ENCODE measurements around the gene DTNBP1.

DTNBP1 gene

GRCh38 chr6:15513131-15513771, 149.6 kb downstream of the DTNBP1 start:
- no peak for DNase-seq

- DNase-seq: no peak
Observed at GRCh38 chr6:15512721-15513120, 150.1 kb downstream of the DTNBP1 start.

DNA sequence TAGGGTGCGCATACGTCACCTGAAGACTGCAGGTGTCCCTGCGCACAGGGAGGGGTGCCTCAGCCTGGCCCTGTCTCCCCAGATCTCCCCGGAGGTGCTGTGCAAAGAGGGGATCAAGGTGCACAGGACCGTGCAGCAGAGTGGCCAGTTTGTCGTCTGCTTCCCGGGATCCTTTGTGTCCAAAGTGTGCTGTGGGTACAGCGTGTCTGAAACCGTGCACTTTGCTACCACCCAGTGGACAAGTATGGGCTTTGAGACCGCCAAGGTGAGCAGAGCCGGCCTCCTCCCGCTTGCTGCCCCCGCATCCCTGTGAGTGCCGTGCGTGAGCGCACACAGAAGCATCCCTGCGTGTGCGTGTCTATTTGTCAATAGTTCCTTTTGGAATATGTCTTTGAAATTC, 150.7 kb downstream of the DTNBP1 start:
- no peak for DNase-seq

DNA sequence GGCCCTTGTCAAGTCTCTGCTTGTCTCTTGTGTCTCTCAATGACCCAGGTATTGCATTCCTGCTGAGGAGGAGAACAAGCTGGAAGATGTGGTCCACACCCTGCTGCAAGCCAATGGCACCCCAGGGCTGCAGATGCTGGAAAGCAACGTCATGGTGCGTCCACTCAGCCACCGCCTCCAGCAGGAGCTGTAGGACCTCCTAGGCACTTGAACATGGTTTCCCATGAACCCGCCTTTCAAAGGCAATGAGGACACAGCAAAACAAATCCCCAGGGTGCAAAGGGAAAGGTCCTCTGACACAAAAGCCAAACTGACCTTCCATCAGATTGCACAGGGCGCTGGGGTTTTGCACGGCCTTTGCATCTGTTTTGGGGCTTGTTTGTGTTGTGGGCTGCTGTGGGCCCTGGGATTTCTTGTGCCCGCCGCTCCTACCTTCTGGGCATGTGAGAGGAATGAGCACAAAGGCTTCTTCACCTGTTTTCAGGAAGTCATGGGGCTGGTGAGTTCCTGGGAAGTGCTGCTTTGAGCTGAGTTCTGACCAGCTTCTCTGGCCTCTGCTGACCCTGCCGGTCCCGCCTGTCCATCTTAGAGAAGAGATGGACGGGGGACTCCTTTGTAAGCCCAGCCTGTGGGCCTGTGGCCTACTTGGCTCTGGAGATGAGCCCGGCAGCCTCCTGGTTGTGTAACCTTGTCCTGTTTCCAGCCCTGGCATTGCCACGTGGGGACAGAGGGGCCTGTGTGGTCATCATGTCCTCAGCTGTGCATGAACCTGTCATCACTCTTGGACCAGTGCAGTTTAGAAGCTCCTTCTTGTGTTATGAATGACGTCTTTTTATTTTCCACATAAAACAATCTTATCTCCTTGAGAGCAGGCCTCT, 151.3 kb downstream of the DTNBP1 start:
- no peak for DNase-seq

DNA sequence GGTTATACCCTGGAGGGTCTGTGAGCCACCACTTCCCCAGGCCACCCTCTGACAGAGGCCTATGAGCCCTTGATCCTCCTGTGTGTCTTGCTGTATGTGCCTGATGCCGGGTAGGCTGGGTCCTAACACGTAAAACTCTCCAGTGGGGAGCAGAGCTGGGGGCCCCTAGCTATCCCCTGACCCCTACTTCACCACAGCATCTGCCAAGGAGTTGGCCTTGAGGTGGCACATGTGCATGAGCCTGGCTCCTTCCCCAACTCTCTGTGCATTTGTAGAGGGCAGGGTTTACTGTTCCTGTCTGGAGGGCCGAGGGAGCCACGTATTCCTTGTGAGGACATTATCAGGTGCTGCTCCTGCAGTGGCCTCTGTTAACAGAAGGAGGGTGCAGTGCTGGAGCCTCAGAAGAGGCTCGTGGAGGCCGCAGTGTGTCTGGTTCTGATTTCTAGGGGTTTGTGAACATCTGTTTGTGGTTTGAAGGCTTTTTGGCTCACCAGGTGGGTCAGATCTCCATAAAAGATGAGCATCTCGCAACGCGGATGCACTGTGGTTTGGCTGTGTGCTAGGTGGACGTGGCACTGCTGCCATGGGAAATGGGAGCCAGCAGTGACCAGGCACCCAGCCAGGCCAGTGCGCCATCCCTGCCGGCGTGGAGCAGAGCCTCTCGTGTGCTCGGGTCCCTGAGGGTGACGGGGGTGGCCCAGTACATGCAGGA, 152.1 kb downstream of the DTNBP1 start:
- DNase-seq: no peak

GRCh38 chr6:15510121-15510520, 152.7 kb downstream of the DTNBP1 start:
- no peak for DNase-seq

- no peak for DNase-seq
Observed at GRCh38 chr6:15509335-15509933, 153.4 kb downstream of the DTNBP1 start.

- DNase-seq: no peak
Observed at GRCh38 chr6:15508931-15509330, 153.9 kb downstream of the DTNBP1 start.

DNA sequence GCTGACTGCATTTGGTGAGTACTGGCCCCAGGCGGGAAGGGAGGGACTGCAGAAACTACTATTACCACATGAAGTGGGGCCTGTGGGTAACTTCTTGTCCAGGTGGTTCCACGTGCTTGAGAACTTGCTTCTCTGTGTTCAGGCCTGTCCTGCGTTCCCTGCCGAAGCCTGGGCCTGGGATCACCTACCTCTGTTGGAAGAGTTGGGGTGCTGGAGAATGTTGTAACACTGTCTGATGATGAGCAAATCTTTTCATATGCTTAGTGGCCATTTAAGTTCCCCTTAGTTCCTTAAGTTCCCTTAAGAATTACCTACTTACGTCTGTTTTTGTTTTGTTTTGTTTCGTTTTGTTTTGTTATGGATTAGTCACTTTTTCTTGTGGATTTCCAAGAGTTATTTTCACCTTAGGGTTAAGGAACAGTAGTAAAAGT, 154.4 kb downstream of the DTNBP1 start:
- no peak for DNase-seq

GRCh38 chr6:15507746-15508145, 155.1 kb downstream of the DTNBP1 start:
- DNase-seq: no peak

DNA sequence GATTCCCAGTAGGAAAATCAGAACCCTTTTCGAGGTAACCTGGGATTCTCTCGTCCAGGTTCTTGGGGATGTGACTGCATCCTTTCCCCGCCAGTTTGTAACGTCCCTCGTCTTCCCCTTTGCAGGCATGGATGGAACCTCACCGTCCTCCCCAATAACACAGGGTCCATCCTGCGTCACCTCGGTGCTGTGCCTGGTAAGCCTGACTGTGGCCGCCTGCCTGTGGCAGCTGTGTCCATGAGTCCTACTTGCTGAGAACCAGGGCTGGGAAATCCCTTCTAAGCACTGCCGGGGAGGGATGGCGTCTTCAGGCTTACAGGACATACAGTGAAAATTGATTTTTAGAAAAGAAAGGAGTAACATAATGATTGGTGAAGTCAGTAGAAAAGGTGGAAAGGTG, 155.6 kb downstream of the DTNBP1 start:
- no peak for DNase-seq

DNA sequence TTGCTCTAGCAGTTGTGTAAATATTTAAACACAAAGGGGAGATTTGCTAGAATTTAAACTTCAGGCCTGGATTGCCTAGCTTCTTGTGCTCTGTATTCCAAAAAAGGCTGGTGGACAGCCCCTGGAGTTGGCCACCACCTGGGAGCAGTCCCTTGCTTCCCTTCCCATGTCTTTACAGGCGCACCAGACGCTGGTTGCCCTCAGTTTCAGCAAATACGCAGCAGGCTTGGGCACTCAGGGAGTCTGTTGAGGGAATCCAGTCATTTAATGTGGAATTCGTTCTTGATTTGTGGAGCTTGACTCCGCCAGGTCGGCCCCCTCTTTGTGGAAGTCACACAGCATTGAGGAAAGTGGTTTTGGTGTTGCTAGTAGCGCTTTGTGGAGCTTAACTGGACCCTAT, 156.8 kb downstream of the DTNBP1 start:
- DNase-seq: no peak

- DNase-seq: no peak
Observed at GRCh38 chr6:15505463-15505918, 157.3 kb downstream of the DTNBP1 start.

DNA sequence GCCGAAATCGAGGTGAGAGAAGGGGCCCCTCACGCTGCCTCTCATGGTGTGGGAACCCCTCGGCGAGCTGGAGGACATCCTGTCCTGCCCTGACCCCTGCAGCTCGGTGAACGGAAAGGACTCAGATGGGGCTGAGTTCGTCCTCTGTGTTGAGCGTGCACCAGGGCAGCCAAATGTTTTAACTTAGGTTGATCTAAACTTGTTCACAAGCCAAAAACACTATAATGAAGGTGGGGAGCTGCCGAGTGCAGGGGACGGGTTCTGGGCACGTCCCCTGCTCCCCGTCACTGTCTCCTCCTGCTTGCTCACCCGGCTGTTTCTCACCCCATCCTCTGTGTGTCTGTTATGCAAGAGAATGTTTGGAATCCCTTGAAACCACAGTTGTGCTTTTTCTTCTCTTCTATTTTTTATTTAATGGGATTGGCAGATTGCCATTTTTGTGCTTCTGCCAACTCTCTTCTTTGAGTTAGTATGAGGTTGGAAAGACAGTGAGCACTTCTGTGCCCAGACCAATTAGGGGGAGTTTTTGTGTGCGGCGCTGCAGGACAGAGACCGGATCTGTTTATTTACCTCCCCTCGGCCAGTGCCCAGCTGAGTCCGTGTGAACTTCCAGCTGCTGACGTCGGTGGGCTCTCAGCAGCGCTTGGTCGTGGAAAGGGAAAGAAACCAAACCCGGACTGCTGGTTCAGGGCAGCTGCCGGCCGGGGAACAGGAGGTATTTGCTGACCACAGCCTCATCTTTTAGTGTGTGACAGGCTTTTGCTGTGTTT, 158.1 kb downstream of the DTNBP1 start:
- DNase-seq: no peak

- no peak for DNase-seq
Observed at GRCh38 chr6:15504040-15504495, 158.8 kb downstream of the DTNBP1 start.

GRCh38 chr6:15503346-15503680, 159.5 kb downstream of the DTNBP1 start:
- no peak for DNase-seq

- no peak for DNase-seq
Observed at GRCh38 chr6:15502446-15503345, 160.1 kb downstream of the DTNBP1 start.

GRCh38 chr6:15501826-15502445, 160.9 kb downstream of the DTNBP1 start:
- no peak for DNase-seq

- no peak for DNase-seq
Observed at GRCh38 chr6:15500901-15501825, 161.7 kb downstream of the DTNBP1 start.

Data from activated naive CD4-positive, alpha-beta T cell (primary cell).